ENCODE data around the gene C14orf132.

Gene C14orf132

DNA sequence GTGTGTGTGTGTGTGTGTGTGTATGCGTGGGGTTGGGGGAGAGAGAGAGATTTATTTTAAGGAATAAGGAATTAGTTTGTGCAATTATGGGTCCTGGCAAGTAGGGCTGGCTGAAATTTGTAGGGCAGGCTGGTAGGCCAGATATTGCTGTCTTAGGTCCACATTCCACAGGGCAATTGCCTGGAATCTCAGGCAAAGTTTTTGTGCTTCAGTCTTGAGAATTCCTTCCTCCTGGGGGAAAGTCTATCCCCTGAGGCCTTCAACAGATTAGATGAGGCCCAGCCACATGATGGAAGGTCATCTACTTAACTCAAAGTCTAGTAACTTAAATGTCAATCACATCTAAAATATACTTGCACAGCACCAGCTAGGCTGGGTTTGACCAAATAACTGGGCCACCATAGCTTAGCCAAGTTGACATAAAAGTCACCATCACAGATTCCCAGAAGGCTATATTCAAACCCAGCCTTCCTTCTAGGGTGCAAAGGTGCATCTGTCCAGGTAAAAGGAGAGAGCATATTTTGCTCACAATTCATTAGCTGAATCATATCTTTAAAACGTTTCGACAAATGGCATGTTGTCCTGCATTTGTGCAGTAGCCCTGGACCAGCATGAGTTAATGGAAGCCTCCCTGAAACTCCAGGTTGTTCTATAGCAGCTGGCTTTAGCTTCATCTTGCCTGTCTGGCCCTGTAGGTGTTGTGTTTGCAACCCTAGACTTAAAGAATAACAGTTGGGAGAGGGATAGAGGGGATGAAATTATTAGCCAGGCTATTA is 63.1 kb downstream of the C14orf132 start:
- DNase-seq, result no peak

DNA sequence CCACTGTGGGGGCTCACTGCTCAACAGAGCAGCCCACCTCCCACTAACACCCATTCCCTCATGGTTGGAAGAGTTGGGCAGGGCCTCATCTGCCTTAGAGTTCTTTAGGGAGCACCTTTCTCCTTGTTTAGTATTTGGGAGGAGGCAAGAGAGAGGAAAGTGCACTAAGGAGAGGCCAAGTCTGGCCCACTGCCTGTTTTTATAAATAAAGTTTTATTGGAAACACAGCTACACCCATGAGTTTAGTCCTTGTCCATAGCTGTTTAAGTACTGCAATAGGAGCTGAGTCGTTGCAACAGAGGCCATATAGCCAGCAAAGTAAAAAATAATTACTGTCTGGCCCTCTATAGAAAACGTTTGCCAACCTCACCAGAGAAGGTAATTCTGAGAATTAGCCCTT is 63.9 kb downstream of the C14orf132 start:
- no peak for DNase-seq

DNA sequence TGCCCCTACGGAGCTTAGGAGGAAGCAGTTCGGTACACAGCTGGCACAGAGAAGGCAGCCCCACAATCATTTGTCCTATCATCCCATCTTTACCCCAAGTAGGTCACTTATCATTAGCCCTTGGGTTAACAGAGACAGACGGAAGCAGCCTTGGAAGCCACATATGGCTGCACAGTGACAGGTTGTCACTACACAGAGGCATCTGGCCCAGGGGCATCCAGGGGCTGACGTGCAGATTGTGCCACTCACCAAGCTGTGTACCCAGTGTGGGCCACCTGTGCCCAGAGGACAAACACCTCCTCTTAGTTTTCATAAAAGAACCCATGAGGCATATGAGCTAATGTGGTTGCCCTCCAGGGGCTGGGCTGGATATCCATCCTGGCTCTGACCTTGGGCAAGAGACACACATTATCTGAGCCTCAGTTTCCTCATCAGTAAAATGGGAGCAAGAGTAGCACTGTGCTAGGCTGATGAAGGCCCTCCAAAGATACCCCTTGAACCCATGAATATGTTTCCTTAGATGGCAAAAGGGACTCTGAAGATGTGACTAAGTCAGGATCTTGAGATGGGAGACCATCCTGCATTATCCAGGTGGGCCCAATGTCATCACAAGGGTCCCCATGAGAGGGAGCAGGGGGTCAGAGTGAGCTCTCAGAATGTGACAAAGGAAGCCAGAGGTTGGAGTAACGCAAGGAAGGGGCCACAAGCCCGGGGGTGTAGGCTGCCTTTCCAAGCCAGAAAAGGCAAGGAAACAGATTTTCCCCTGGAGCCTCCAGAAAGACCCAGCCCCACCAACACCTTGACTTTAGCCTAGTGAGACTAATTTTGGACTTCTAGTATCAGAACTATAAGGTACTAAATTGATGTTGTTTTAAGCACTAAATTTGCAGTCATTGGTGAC is 64.6 kb downstream of the C14orf132 start:
- no peak for DNase-seq

DNA sequence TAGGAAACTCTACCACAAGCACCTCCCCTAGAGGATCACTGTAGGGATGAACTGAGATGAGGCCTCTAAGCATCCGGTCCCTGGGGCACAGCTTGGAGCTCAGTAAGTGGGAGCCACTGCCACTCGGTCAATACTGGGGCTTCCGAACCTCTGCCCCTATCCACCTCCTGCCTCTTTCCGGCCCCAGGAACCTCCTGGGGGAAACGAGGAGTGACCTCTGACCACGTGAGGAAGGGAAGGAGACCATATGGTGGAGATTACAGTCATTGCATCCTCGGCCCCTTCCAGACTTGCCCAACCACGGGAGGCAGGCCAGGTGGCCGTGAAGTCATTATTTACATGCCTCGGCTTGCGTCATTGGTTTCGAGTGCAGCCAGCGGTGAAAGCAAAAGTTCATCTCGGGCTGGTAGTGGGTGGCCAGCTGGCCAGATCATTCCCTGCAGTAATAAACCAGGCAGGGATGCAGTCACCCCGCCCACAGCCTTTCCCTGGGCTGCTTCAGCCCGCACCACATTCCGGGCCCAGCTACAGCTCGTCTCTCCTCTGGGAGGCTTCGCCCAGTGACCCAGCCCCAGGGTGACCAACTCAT is 65.4 kb downstream of the C14orf132 start:
- no peak for DNase-seq

DNA sequence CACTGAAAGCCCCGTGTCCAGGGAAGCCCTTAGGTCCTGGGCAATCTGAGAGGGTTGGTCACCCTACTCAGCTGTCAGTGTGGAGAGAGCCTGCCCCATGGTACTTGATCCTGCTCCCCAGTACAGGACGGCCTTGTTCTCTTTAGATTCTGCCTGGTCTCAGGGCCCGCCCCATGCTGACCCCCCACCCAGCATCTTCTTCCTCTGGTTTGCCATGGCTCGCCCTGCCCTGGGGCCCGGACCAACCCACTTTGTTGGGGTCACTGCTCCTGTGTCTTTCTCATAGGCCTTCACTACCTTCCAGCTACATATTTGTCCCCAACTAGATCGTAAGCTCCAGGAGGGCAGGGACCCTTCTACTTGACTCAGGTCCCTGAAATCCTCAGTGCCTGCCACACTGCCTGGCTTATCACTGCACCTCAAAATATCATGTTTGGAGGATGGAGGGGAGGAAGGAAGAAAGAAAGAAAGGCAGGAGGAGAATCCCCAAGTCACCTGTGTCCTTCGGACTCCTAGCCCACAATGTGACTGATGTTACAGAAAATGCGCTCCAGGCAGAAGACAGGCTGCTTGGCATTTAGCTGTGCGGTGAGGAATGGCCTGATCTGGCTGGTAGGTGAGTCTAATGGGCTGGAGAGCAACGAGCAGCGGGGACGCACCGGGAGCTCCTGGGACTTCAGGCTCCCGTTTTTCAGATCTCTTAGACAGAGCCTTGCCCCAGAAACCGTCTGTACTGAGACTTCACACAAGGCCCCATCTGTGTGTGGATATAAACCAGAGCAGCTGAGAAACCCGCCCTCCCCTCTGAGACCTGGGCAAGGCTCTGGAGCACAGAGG is 66.1 kb downstream of the C14orf132 start:
- no peak for DNase-seq

DNA sequence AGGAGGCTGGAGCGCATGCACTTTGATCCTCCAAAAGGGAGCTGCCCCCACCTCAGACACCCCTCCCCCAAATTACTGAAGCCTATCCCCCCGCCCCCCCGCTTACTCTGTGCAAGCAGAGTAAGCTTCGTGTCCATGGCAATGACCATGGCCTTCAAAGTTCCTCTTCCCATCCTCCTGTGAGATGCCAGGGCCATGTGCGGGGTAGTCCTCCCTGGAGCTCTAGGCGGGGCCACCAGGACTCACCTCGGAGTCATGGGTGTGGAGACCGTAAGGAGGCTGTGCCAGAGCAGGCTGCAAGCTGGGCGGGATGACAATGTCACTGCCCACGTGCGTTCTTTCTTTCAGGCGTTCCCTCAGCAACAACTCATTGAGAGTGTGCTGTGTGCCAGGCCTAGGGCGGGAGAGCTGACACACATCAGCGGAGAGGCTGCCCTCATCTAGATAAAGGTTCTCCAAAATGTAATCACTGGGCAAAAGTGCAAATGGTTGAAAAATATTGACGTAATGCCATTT is 66.8 kb downstream of the C14orf132 start:
- no peak for DNase-seq

DNA sequence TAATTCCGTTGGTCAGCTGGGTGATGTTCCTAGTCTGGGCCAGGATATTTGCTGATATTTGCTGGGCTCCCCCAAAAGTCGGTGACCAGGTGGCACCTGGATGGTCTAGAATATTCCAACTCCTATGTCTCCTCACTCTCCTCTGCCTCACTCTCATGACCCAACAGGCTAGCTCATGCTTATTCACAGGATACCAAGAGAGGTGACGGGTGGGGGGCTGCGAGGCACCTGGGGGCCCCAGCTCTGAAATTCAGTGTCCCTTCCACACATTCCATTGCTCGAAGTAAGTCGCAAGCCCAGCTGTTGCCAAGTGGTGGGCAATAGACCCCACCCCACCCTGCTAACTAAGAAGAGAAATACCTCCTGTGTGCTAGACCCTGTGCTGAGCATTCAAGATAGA is 67.7 kb downstream of the C14orf132 start:
- DNase-seq, result no peak

DNA sequence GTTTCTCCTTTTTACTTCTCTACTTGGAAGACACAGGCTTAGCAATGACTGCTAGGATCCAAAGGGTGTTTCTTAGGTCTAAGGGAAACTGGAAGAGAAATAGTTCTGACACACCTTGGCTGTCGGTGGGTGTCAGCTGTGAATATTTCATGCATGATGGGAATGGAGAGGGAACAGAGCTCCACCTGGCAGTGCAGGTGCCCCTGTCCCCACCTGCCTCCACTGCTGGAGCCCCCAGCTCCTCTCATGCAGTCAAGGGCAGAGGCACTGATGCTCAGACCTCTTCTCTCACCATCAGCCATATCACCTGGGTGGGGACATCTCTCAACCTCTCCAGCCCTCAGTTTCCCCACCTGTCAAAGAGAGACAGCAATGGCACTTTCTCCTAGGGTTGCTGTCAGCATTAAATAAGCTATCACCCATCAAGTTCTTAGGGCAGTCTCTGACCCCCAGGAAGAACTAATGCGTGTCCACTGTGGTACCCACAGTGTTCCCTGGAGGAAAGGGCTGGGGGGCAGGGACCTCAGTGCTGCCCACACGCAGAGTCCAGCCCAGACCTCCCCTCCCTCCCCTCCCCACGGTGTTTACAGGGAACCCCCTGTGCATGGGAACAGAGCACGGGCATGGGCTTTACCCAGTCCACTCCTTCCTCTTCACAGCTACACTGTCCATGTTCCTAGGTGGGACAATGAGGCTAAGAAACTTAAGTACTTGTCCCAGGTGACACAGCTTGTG is 69.1 kb downstream of the C14orf132 start:
- no peak for DNase-seq

DNA sequence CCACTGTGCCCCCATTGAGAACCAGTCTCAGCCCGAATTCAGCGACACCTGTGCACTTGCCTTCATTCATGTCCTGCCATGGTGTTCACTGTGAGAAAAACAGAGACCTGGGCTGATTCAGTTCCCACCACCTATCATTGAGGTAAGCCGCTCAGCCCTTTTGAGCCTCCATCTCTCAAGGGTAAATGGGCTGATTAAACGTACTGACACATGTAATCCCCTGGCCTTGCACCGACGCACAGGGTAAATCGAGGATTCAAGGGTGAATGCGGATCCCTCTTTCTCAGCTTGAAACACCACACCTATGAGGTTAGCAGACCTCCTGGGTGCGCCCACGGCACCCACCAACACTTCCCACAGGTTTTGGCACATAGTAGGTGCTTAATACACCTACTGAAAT is 69.7 kb downstream of the C14orf132 start:
- DNase-seq, result no peak

DNA sequence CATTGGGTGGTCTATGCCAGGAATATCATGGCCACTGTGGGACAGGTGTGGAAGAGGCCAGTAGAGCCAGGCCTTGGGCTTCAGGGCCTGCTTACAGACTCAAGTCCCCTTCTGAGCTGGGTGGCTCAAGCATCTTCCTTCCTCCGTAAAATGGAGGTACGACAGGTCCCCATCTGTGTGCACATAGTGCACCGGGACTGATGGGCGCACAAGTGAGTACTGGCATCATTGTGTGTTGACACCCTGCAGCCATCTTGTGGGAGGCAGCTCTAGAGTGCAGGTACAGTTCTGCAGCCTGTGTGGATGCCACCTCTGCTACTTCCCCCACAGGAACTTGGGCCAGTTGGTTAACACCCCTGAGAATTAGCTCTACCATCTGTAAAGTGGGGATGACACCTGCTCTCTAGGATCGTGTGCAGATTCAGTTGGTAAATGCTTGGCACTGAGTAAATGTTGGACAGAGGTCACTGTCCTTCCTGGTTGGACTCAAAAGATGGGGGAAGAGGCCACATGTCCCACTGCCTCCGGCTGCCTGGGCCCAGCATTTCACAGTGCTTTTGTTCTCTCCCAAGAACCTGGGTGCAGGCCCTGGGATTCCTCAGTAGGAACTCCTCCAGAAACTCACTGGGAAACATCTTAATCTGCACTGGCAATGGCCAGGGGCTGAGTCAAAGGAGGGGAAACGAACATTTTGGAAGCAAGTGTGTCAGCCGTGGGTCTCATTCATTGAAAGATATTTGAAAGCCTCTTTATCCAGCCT is 70.6 kb downstream of the C14orf132 start:
- no peak for DNase-seq

DNA sequence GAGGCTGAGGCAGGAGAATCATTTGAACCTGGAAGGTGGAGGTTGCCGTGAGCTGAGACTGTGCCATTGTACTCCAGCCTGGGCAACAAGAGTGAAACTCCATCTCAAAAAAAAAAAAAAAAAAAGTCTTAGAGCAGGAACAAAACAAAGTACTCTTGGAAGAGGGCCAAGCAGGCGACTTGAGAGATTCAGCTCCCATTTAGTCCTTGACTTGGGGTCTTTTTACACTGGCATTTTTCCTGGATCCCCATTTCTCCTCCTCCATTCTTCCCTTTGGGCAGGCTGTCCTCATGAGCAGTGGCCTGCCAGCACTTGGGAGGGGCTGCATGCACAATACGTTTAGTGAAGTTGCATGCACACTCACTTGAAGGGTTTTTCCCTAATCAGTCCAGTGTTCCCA is 72.9 kb downstream of the C14orf132 start:
- DNase-seq, result no peak

DNA sequence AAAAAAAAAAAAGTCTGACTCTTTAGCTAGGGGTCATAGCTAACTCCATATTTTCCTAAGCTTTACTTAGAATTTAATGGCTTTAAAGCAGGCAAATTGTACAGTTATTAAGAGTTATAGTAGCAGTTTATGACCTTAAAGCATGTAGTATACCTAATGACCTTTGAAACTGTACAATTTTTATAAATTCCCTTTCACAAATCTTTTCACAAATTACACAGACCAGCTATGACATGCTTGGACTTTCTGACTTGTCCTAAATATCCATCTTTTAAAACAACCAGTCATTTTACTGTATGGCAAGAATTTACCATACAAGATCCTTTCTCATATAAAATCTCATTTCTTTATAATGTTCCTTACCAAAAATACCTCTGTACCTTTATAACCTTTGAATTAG is 74.8 kb downstream of the C14orf132 start:
- no peak for DNase-seq

DNA sequence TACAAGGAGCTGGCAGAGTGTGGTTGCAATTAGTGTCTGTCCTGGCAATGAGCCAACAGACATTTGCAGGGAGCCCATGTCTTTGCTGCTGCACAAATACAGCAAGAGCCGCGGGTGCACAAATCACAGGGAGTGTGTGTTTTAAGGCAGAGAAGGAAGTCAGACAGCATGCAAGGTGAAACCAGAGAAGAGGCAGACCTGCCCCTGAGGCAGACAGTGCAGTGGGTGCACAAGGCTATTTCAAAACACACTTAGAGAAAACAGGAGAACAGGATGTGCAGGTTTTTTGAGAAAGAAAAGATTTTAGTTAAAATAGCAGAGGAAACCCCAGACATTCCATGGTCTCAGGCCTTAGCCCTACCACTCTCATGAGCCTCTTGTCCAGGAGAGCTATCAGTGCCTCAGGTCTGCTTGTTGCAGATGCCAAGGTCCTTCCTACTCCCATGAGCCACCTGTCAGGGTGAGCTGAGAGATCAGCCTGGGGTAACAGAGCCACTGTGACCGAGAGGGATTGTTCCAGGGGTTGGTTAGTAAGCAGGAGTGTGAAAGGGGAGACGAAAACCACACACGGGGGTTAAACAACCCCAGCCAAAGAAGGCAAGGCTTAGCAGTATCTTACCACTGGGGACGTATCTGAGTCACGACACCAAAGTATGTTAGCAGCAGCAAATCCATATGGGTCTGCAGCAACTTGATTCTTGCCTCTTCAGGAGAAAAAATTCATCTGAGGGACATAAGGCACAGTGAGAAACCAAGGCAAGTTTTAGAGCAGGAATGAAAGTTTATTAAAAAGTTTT is 78.1 kb downstream of the C14orf132 start:
- no peak for DNase-seq

DNA sequence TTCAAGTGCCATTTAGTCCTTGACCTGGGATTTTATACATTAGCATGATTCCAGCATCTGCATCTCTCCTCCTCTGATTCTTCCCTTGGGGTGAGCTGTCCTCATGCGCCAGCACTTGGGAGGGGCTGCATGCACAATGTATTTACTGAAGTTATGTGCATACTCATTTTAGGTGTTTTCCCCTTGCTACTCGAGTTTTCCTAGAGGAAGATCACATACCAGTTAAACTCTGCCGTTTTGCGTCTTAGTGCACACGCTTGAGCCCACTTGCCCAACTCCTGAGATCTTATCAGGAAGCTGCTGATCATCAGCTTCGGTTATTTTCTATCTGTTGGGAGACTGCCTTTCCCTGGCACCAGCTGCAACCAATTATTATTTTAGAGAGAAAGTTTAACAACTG is 78.8 kb downstream of the C14orf132 start:
- no peak for DNase-seq

DNA sequence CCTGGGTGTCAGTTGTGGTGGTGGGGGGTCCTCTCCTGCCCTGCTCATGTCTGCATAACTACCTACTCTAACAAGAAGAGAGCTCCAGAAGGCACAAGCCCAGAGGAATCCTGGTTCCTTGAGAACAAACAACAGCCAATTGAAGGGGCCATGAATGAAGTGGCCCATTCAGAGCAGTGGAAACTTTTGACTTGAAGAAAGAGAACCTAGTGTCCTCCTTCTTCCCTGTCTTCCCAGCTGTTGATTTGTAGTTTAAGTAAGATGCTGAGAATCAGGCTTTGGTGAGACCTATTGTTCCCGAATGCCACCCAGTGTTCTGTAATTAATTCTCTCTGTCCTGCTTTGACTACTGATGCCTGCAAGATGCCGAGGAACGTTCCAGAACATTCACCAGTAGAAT is 79.2 kb downstream of the C14orf132 start:
- DNase-seq, result no peak

DNA sequence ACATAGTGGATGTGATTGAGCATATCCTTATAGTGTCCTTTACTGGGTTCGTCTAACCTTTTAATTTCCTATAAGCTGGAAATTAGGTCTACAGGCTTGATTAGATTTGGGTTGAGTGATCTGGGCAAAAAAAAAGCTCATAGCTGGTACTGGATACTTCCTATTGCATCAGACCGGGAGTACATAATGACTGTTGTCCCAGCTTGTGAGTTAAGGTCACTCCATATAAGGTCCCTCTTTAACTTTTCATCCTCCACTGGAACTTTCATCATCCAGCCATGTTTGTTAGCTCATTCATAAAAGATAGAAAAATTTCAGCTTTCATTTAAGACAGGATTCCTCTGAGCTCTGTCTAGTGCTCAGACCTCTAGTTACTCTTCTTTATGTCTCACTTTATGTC is 80.8 kb downstream of the C14orf132 start:
- no peak for DNase-seq

DNA sequence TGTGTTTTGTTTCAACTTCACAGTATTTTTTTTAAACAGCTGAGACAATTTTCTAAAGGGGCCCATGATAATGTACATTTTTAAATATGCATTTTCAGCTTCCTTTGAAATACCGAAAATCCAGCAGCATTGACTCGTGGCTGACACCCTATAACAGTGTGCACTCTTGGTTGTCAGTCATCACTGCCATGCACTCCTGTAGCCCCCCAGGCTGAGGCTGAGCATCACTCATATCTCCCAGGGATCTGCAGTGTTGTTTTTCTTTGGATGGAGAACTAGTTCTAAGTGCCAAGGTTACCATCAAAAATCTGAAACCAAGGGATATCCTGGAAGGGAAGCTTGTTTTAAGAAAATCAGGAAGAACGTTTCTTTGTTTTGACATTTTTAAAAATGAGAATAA is 81.2 kb downstream of the C14orf132 start:
- DNase-seq, result no peak

DNA sequence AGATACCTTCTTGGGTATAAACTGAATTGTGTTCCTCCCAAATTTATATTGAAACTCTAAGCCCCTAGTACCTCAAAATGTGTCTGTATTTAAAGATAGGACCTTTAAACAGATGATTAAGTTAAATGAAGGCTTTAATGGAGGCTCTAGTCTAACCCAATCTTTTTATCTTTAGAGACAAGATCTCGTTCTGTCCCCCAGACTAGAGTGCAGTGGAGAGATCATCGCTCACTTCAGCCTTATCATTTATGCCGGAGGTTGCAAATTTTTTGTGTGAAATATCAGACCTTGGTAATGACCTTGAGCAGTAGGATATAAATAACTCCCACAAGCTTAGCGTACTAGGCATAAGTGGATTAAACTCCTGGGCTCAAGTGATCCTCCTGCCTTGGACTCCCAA is 81.8 kb downstream of the C14orf132 start:
- DNase-seq, result no peak

DNA sequence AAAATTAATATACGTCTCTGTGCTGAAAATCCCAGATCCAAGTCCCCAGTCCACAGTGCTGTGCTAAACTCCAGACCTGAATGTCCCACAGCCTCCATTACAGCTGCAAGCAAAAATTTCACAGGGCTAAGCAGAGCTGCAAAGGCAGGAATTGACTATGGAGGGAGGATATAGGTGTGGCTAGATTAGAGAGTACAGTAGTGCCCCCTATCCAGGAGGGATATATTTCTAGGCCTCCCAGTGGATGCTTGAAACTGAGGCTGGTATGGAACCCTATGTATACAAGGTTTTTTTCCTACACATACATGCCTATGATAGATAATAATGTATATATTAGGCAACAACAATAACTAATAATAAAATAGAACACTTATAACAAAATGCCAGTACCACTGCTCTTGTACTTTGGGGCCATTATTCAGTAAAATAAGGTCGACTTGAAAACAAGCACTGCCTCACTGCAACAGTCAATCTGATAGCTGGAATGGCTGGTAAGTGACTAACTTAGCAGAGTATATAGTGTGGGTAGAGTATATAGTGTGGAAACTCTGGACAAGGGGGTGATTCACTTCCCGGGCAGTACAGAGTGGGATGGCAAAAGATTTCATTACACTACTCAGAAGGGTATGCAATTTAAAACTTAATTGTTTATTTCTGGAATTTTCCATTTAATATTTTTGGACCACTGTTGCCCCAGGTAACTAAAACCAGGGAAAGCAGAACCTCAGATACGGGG is 82.7 kb downstream of the C14orf132 start:
- DNase-seq, result no peak

DNA sequence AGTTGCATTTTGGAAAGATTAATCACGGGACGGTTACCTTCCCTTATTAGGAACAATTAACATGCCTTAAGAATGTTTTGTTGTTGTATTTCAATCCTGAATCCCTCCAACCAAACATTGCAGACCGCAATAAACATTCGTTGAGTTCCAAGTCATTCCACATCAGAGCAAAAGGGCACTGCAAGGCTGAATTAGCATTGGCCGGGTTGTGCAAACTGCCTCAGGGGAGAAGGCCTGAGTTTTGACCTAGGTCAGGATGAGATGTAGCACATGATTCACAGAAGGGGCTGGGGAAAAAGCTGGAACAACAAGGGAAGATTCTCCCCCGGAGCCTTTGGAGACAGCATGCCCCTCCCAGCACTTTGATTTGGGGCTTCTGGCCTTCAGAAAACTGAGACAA is 83.3 kb downstream of the C14orf132 start:
- DNase-seq, result no peak
